ENCODE measurements around the gene FBXO27.
A peak's percentile ranks its signal among the peaks of the same experiment; 100 is the strongest.

- TF ChIP-seq MLX (CRISPR knock-in tag; IDR thresholded peaks at IDR 0.05) (no peak), GABPB1 (CRISPR knock-in tag; IDR thresholded peaks at IDR 0.05) (peak; percentile 43; the same call in 1 of the 2 replicates), ZNF121 (CRISPR knock-in tag; IDR thresholded peaks at IDR 0.05) (no peak)
- TF ChIP-seq, protein P1, sequence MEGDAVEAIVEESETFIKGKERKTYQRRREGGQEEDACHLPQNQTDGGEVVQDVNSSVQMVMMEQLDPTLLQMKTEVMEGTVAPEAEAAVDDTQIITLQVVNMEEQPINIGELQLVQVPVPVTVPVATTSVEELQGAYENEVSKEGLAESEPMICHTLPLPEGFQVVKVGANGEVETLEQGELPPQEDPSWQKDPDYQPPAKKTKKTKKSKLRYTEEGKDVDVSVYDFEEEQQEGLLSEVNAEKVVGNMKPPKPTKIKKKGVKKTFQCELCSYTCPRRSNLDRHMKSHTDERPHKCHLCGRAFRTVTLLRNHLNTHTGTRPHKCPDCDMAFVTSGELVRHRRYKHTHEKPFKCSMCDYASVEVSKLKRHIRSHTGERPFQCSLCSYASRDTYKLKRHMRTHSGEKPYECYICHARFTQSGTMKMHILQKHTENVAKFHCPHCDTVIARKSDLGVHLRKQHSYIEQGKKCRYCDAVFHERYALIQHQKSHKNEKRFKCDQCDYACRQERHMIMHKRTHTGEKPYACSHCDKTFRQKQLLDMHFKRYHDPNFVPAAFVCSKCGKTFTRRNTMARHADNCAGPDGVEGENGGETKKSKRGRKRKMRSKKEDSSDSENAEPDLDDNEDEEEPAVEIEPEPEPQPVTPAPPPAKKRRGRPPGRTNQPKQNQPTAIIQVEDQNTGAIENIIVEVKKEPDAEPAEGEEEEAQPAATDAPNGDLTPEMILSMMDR (IDR thresholded peaks at IDR 0.05) = no peak
- TF ChIP-seq, protein P2, sequence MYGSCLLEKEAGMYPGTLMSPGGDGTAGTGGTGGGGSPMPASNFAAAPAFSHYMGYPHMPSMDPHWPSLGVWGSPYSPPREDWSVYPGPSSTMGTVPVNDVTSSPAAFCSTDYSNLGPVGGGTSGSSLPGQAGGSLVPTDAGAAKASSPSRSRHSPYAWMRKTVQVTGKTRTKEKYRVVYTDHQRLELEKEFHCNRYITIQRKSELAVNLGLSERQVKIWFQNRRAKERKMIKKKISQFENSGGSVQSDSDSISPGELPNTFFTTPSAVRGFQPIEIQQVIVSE (CRISPR knock-in tag; IDR thresholded peaks at IDR 0.05; ENCODE audit: borderline replicate concordance) = no peak
- TF ChIP-seq, protein P3, sequence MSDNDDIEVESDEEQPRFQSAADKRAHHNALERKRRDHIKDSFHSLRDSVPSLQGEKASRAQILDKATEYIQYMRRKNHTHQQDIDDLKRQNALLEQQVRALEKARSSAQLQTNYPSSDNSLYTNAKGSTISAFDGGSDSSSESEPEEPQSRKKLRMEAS (CRISPR knock-in tag; IDR thresholded peaks at IDR 0.05) = no peak
Observed at GRCh38 chr19:39030854-39031367, 1.4 kb downstream of the FBXO27 start.
